Keratinocyte (primary cell): Measurements from ENCODE around the gene IDS.

Experiments used
- CTCF ChIP-seq, 3 experiments: IDR thresholded peaks in 1 of 3; conservative IDR thresholded peaks in 1 of 3; optimal IDR thresholded peaks in 1 of 3; 2 replicates in 2 of 3; 3 replicates in 1 of 3; pipeline versions ENCODE3 to v1.5.1; 2011; ENCODE audit warnings: low read length in 3 of 3, mild to moderate bottlenecking in 3 of 3, moderate library complexity in 2 of 3, control low read depth in 1 of 3, inconsistent platforms in 1 of 3; ENCODE audit not compliant: insufficient read depth in 2 of 3; ENCODE audit errors: extremely low read depth in 1 of 3
- EZH2 ChIP-seq: IDR thresholded peaks from one replicate; pipeline ENCODE4 v1.6.1; 2012; ENCODE audit warnings: inconsistent platforms, mild to moderate bottlenecking, low read length, moderate library complexity

- TF ChIP-seq CTCF (optimal IDR thresholded peaks at IDR 0.05 in 1 of 3, IDR thresholded peaks at IDR 0.05 in 1 of 3, conservative IDR thresholded peaks at IDR 0.05 in 1 of 3; ENCODE audit: extremely low read depth in 1 of 3, insufficient read depth in 2 of 3, low read length in 3 of 3), result no peak
- TF ChIP-seq EZH2, result no peak
These were observed 72.1 kb downstream of the IDS start for GRCh38 chrX:149433051-149433450.
